HG03135 (cell line): Measurements from ENCODE around the gene PIN1.

Source experiments
- ATAC-seq: cut with Tn5 transposase; IDR thresholded peaks from one replicate; pipeline ENCODE4 v1.9.1; 2021; ENCODE audit warnings: mild to moderate bottlenecking, moderate library complexity; ENCODE audit not compliant: unreplicated experiment

PIN1 gene

GRCh38 chr19:9883231-9883758 is 48.2 kb downstream of the PIN1 start:
- ATAC-seq = no peak

GRCh38 chr19:9883764-9884163 is 48.6 kb downstream of the PIN1 start:
- no peak for ATAC-seq

- no peak for ATAC-seq
These were observed 50.0 kb downstream of the PIN1 start for GRCh38 chr19:9885077-9885552.

GRCh38 chr19:9891609-9892373 is 56.7 kb downstream of the PIN1 start:
- no peak for ATAC-seq
